ENCODE data around the gene GNA12.

DNA sequence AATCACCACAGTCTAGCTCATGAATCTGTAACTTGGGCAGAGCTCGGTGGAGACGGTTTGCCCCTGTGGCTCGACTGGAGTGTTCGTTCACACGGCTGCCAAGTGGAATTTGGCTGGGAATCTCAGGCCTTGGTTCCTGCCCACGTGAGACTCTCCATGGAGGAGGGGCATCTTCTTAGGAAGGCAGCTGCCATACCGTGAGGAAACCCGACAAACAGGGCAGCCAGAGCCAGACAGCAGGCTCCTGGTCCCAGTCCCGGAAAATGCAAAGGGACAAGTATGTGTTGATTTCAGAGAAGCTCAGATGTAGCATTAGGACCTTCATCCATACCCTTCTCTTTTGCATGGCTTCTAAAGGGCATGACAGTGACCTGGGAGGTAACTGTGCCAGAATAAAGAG is 129.5 kb downstream of the GNA12 start:
- no peak for TF ChIP-seq EZH2phosphoT487 (IDR thresholded peaks at IDR 0.05)
- TF ChIP-seq, protein P1, sequence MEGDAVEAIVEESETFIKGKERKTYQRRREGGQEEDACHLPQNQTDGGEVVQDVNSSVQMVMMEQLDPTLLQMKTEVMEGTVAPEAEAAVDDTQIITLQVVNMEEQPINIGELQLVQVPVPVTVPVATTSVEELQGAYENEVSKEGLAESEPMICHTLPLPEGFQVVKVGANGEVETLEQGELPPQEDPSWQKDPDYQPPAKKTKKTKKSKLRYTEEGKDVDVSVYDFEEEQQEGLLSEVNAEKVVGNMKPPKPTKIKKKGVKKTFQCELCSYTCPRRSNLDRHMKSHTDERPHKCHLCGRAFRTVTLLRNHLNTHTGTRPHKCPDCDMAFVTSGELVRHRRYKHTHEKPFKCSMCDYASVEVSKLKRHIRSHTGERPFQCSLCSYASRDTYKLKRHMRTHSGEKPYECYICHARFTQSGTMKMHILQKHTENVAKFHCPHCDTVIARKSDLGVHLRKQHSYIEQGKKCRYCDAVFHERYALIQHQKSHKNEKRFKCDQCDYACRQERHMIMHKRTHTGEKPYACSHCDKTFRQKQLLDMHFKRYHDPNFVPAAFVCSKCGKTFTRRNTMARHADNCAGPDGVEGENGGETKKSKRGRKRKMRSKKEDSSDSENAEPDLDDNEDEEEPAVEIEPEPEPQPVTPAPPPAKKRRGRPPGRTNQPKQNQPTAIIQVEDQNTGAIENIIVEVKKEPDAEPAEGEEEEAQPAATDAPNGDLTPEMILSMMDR (IDR thresholded peaks at IDR 0.05): no peak

Measured in neural progenitor cell (in vitro differentiated cells).